Adipose tissue (tissue), 3 donors: ENCODE data around the gene B4GALT6. TPM values are rescaled to one million over a fixed set of nuclear protein-coding genes. Genes with fewer than 3 reads are reported as not detected.

Source experiments
- H3K27ac ChIP-seq: one replicate; pipeline ENCODE4 v1.5.1; 2013; ENCODE audit warnings: low read depth, low read length
- WGBS, 3 donors: extraction: QIAGEN DNeasy Blood & Tissue Kit; methylation state at CpG; one replicate each; pipeline ENCODE4 v1.1.7; 2013; 5-methylcytosine and 5-hydroxymethylcytosine counted together
- polyA plus RNA-seq, 3 donors: library from polyadenylated mRNA; stranded (reverse); fragments of 200-250 nt; gene quantifications; one replicate each; pipeline ENCODE4 v1.2.3, GENCODE V29; 2013
- donor health status: healthy with polysubstance abuse.
- donor health status: Bipolar disorder and iron deficiency.
- donor health status: healthy.

The B4GALT6 gene
- polyA plus RNA-seq, 3 donors, result 0.87 to 1.9 (median 1.9) TPM

- H3K27ac ChIP-seq, result no peak overlapping the region
- 51 to 85% (median 81%) methylated on average over 6 of the region's 6 CpGs for WGBS, 3 donors
Measured at GRCh38 chr18:31697351-31698298, 13.2 kb upstream of the B4GALT6 start.

GRCh38 chr18:31695989-31696388, 11.6 kb upstream of the B4GALT6 start:
- 79 to 96% (median 91%) methylated on average over 3 of the region's 3 CpGs for WGBS, 3 donors
- H3K27ac ChIP-seq, result no peak overlapping the region

GRCh38 chr18:31694297-31694696, 9.9 kb upstream of the B4GALT6 start:
- WGBS, 3 donors, result 83 to 91% (median 87%) methylated on average over 2 of the region's 2 CpGs
- no peak overlapping the region for H3K27ac ChIP-seq

DNA sequence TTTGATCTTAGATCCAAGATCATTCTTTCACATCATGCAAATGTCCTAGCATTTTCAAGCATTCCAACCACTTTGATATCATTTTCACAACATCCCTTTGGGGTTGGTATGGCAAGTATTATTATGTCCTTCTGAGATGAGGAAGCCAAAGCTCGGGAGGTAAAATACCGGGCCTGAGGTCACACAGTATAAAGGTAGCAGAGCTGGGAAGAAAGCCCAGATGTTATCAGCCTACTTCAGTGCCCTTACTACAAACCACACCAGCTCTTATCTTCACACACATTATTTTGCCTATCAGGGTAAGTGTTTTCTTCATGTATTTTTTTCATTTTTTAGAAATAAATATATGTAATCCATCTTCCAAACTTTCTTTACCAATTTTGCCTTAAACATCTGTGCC, 4.2 kb upstream of the B4GALT6 start:
- no peak overlapping the region for H3K27ac ChIP-seq
- WGBS, 3 donors, result 21 to 33% (median 33%) methylated on average over 2 of the region's 2 CpGs

DNA sequence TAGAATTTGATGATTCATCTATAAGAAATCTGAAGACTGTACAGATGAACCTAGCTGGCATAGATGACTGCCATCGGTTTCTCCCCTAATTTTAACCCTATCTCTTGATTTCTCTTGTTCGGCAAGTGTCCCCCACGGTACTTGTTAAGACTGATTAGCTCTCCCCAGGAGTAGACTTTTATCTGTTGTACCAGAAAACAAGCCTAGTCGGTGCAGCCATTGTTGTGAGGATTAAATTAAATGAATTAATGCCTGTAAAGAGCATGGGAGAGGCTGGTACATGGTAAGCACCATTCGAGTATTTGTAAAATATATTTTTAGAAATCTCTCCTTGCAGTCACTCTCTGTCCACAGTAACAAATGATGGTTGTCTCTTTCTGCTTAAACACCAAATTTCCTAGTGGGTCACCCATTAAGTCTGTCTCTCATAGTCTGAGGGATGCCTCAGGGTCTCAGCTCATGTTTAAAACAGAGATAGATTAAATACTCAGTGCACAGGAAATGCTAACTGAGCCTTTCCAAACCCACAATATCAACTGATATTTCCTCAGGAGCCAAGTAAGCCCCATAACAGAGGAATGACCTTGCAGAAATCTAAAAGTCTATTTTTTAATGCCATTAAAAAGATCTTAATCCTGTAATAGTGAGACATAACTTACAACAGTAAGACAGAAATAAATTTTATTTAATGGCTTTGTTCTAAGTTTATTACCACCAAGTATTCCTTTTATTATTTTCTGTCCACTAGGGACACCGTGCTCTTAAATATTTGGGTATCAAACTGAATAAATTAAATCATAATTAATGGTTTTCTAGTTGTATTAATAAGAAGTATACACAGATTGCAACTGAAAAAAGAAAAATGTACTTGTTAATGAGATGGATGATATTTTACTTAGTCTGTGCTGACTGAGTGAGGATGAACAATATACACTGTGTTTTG, 2.9 kb upstream of the B4GALT6 start:
- WGBS, 3 donors, result 64 to 77% (median 64%) methylated on average over 6 of the region's 6 CpGs
- no peak overlapping the region for H3K27ac ChIP-seq

GRCh38 chr18:31686572-31686971, 2.2 kb upstream of the B4GALT6 start:
- no peak overlapping the region for H3K27ac ChIP-seq

DNA sequence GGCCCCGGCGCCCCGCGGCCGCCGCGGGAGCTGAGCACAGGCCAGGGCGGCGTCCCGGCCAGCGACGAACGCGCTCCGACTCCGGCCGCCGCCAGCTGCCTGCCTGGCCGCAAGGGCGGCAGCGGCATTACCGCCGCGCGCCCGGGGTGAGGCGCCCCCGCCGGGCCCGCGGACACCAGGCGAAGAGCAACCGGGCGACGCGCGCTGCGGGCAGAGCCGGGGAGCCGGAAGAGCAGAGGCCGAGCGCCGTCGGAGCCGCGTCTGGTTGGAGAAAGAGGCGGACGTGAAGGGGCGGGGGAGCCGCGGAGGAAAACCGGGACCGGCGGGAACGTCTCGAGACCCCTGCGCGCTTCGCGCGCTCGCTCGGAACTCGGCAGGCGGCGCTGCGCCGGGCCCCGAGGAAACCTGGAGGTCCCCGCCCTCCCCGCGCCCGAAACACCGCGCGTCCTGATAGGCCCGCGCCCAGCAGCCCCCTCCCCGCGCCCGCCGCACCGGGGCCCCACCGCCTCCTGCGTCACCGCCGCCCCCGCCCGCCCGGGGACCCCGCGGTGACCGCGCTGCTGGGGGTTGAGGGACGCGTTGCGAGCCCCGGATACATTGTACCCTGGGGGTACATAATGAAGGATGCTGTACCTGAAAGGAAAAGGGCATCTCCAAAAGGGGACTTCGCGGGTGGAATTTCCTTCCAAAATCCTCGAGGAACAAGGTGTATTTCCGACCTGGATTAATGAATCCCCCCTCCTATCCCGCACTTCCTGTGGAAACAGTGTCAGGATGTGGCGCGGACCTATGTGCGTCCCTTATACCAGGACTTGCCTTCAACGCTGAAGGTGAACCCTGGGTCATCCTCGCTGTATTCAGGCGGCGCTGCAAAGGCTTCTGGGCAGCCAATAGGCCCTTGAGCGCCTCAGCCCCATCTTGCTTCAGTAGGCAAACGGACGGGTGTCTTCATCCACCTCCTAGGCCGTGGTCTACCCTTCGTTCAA, 1.0 kb upstream of the B4GALT6 start:
- 2 to 3% (median 2%) methylated on average over 66 to 115 of the region's 115 CpGs for WGBS, 3 donors
- H3K27ac ChIP-seq, result no peak overlapping the region

- no peak overlapping the region for H3K27ac ChIP-seq
- 13 to 23% (median 16%) methylated on average over 9 of the region's 9 CpGs for WGBS, 3 donors
Measured at GRCh38 chr18:31683968-31684278, 458 bp downstream of the B4GALT6 start.

DNA sequence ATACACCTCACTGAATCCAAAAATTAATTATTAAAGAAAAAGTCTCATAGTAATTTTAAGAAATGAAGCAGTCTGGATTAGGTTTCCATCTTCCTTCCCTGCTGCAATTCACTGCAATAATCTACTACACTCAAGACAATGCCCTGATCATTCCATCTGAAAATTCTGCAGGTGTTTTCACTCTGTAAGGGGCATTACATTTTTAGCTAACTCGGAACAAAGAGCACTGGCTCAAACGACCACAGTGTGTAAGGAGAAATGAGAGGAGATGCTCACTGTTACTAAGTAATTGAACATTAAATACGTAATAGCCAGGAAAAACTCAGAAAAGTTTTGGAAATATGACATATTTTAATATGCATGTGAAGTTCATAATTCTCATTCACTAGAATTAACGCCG, 1.3 kb downstream of the B4GALT6 start:
- H3K27ac ChIP-seq, result no peak overlapping the region
- WGBS, 3 donors, result 60 to 85% (median 67%) methylated on average over 5 of the region's 5 CpGs

GRCh38 chr18:31680831-31681568, 3.4 kb downstream of the B4GALT6 start:
- 94 to 96% (median 94%) methylated on average over 2 of the region's 2 CpGs for WGBS, 3 donors

GRCh38 chr18:31680433-31680811, 4.0 kb downstream of the B4GALT6 start:
- WGBS, 3 donors, result 37 to 67% (median 40%) methylated on average over 1 of the region's 1 CpG
- H3K27ac ChIP-seq, result no peak overlapping the region

More at GRCh38 chr18:31680831-31681568, 3.4 kb downstream of the B4GALT6 start:
- no peak overlapping the region for H3K27ac ChIP-seq

GRCh38 chr18:31679791-31680432, 4.5 kb downstream of the B4GALT6 start:
- 84 to 92% (median 85%) methylated on average over 5 of the region's 5 CpGs for WGBS, 3 donors
- H3K27ac ChIP-seq, result no peak overlapping the region

- H3K27ac ChIP-seq, result no peak overlapping the region
- 53 to 75% (median 59%) methylated on average over 3 of the region's 3 CpGs for WGBS, 3 donors
Measured at GRCh38 chr18:31679133-31679742, 5.1 kb downstream of the B4GALT6 start.

DNA sequence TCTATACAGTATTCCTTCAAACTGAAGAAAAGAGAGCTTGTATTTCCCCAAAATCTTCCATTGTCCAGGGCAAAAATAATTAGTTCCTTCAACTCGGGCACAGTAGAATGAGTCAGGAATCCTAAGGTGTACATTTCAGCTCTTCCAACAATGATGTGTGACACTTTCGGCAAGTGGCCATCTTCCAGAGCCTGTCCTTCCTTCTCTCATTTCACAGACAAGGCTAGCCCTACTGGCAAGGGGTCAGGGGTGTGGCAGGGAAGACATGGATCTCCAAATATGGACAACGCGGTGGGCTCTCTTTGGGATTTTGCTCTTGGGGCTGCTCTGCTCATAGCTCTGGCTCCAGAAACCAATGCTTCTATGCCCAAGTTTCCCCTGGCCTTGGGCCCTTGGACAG, 6.0 kb downstream of the B4GALT6 start:
- 90 to 91% (median 91%) methylated on average over 4 of the region's 4 CpGs for WGBS, 3 donors
- no peak overlapping the region for H3K27ac ChIP-seq

DNA sequence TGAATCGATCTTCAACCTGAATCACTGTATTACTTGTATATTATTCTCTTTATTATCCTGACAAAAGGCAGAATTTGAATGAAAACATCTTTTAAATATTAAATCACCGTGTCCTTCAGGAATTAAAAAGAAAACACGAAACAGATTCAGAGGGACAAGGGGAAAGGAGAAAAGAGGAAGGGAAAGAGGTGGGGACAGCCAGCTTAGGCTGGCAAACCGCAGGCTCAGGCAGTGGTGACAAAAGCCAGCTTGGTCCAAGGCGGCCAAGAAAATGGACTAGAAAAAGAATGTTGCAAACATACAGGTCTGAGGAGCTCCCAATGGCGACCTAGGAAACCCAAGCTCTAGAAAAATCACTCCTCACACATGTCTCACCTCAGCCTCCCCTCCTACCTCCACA, 6.8 kb downstream of the B4GALT6 start:
- H3K27ac ChIP-seq, result no peak overlapping the region
- WGBS, 3 donors, result 57 to 94% (median 65%) methylated on average over 6 of the region's 6 CpGs

GRCh38 chr18:31675404-31675803, 9.0 kb downstream of the B4GALT6 start:
- no peak overlapping the region for H3K27ac ChIP-seq

DNA sequence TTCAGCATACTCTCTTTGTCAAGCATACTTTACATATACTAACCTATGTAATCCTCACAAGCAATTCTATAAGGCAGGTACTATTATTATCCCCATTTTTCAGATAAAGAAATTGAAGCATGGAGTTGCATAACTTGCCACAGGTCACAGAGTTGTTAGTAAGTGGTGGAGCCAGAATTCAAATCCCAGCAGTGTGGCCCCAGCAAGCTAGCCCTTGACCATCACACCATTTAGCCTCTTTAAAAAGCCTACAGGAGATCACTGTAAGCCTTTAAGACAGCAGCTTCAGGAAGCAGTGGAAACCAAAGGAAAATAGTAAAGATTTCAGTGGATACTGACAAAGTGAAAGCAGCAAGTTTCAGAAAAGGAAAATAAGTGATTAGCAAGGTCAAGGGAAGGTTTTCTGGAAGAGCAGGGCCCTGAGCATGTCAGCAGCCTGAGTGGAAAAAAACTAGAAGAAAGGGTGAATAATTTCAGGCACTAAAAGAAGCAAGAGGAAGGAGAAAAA, 11.7 kb downstream of the B4GALT6 start:
- H3K27ac ChIP-seq, result no peak overlapping the region
